ENCODE measurements around the gene SKI. TPM values are rescaled to one million over a fixed set of nuclear protein-coding genes. Genes with fewer than 3 reads are reported as not detected.
A peak's percentile ranks its signal among the peaks of the same experiment; 100 is the strongest.

The SKI gene
- total RNA-seq, 1 donor from 2014 or later = 12.1 TPM

DNA sequence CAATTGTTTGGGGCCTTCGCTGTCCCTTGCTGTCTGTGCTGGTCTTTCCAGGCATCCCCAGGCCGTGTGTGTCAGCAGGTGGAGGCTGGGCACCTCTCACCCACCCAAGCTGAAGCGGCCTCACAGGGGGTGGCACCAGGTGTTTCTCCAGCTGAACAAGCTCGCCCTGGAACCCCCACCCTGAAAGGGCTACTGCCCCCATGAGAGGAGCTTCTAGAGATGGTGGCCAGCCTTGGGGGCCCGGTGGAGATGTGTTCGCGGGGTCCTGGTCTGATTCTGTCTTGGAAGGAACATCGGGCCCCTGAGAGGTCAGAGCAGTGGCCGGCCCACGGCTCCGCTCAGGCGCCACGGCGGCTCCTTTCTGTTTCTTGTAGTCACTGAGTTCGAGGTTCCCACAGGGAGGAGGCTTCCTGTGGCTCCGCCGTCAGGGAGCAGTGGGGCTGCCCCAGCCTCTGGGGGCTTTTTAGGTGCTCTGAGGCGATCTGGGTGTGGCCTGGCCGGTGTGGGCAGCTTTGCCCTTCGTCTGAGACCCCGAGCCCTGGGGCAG is 46.9 kb downstream of the SKI start:
- no peak for DNase-seq (ENCODE audit: low read depth)

DNA sequence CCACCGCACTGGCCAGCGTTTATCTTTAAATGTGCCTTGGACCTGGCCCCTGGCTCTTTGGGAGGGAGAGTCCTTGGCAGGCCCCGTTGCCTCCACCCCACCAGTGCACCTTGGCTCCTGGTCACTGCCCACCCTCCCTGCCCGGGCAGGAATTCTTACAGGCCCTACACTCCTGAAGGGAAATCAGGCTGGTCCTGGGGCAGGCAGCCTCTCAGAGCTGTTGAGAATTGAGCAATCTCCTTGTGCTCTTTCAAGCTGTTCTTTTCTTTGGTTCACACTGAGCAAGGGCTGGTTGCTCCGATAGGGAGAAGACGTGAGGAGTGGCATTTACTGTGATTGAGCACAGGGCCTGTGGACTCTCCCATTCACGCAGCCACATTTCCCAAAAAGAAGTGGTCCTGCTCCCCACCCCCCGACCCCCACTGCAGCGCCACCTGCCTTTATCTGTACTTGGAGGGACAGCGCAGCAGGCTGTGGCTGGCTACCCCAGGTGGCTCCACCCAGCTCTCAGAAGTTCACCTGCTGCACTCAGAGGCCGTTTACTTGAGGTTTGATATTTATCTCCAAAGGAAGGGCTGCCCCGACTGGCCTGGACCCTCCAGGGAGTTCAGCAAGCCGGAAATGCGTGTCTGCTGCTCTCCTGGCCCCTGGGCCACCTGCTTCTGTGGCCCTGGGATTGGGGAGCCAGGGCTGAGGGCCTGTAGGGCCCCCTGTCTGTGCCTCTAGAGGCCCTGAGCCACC is 47.8 kb downstream of the SKI start:
- DNase-seq (ENCODE audit: low read depth) = no peak

- peak; percentile 78 for DNase-seq (ENCODE audit: low read depth)
Observed at GRCh38 chr1:2276803-2277580, 48.9 kb downstream of the SKI start.

GRCh38 chr1:2277741-2278488 is 49.8 kb downstream of the SKI start:
- DNase-seq (ENCODE audit: low read depth) = no peak

DNA sequence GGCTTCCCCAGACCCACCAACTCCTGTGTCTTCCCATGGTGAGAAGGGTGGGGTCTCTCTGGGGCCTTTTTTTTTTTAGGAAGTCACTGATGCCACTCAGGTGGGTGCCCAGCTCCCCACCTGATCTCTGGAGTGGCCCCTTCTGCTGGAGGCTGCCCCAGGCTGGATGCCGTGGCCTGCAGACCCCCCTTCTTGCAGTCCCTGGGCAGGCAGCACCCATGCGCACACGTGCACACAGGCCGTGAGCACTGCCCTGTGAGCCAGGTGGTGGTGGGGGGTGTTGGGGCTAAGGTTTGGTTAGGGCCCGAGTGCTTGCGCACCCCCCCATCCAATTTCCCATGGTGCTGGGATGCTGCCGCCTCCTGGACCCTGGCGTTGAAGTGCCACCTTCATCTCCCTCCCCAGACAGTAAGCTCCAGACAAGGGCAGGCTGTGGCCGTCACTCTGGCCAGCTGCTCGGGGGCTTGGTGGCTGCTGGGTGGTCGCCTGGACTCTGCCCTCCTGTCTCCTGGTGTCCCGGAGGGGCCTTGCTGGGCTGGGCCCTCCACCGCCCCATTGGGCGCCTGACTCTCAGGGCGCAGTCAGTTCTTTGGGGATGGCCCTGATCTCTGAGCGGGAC is 50.6 kb downstream of the SKI start:
- no peak for DNase-seq (ENCODE audit: low read depth)

DNA sequence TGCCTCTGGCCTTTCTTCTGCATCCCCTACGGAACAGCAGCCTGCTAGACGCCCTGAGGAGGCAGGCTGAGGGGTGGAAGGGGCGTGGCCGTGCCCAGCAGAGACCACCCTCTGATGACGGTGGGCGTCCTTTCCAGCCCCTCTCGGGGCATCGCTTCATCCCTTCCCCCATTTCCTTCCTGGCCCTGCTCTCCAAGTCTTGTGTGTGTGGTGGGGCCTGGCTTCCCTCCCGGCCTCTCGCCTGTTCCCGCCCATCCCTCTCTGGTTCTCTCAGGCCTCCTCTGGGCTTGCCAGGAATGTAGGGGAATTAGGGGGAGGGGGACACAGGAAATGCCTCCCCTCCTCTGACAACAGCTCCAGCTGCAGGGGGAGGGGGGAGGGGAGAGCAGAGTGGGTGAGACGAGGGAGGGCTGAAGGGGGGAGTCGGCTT is 51.1 kb downstream of the SKI start:
- peak; percentile 87 for DNase-seq (ENCODE audit: low read depth)

DNA sequence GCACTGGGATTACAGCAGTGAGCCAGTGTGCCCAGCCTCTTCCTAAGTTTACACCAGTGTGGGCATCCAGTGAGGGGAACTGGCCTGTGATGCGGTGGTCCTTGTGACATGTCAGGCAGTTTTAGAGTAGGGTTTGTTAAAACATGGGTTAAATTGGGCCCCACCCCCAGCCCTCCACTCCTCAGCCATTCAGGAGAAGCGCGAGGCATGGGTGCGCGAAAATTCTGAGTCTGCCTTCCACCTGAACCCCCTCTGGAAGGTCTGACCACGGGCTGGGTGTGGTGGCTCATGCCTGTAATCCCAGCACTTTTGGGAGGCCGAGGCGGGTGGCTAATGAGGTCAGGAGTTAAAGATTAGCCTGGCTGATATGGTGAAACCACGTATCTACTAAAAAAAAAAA is 51.7 kb downstream of the SKI start:
- DNase-seq (ENCODE audit: low read depth) = no peak

GRCh38 chr1:2282556-2283270 is 54.6 kb downstream of the SKI start:
- DNase-seq (ENCODE audit: low read depth) = no peak

DNA sequence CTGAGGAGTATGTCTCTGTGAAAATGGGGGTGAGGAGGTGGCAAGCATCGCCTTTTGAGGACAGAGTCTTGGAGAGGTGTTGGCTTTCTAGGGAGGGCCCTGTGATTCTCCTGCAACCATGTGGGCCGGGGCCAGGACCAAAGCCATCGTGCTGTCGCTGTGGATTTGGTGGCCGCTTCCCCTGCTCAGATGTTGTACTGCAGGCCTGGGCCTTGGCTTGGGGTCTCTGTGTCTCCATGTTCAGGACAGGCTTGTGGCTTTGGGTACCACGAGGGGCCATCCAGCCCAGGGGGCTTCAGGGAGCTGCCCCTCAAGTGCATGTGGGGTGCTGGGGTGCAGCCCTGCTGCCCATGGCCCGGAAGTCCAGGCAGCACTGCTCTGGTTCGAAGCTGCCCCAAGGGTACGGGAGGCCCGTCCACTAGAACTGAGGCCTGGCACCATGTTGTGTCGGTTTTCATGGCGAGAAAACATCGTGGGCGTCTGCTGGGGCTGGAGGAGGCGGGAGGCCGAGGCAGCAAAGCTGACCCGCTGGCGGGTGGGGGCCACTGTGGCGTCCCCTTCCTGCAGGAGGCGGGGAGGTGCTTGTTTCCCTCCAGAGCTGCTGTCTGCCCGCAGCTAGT is 55.4 kb downstream of the SKI start:
- no peak for DNase-seq (ENCODE audit: low read depth)

- no peak for DNase-seq (ENCODE audit: low read depth)
Observed at GRCh38 chr1:2283991-2284895, 56.1 kb downstream of the SKI start.

- peak; percentile 41 for DNase-seq (ENCODE audit: low read depth)
Observed at GRCh38 chr1:2284932-2285331, 56.8 kb downstream of the SKI start.

DNA sequence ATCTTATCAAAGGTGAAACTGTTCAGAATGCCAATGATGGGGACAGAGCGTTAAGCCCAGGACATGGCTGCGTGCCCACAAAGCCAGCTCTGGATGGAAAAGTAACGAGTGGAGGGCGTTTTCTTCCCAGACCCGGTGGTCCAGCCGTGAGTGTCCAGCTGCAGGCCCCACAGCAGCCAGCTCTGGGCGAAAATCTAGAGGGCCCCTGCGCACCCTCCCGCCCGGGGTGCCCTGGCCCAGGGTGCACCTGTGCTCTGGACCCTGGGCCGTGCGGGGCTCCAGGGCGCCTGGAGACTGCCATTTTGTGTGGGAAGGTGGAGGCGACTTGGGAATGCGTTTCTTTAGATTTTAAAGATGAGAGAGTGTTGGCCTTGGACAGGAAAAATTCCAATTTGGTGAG is 58.8 kb downstream of the SKI start:
- no peak for DNase-seq (ENCODE audit: low read depth)

DNA sequence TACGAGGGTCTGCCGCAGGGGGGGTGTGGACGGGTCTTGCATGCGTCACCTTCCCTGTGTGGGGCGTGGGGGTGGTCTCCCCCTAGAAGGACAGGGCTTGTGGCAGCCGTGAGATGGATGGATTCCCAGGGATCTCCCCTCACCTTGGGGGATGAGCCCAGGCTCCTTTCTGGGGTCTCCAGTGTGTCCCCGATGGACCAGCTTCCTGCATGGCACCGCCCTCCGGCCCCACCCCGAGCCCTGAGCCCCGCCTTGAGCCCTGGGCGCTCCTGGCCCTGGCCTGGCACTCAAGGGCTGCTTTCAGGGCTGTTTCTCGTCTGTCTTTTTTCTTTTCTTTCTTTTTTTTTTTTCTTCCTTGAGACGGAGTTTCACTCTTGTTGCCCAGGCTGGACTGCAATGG is 59.5 kb downstream of the SKI start:
- no peak for DNase-seq (ENCODE audit: low read depth)

- no peak for DNase-seq (ENCODE audit: low read depth)
Observed at GRCh38 chr1:2288311-2288710, 60.2 kb downstream of the SKI start.

GRCh38 chr1:2288816-2289536 is 60.9 kb downstream of the SKI start:
- DNase-seq (ENCODE audit: low read depth) = peak; percentile 64

- no peak for DNase-seq (ENCODE audit: low read depth)
Observed at GRCh38 chr1:2289607-2290006, 61.5 kb downstream of the SKI start.

- no peak for DNase-seq (ENCODE audit: low read depth)
Observed at GRCh38 chr1:2290171-2290578, 62.1 kb downstream of the SKI start.

All from myocyte (in vitro differentiated cells).